GM23248 (cell line): Measurements from ENCODE around the gene HACL1.

ENCODE experiments used
- EZH2 ChIP-seq: fragments of 200-600 bp; sonication (generic); IDR thresholded peaks from 2 replicates; pipeline ENCODE4 v1.6.1; 2018; ENCODE audit warnings: antibody characterized with exemption, mild to moderate bottlenecking; ENCODE audit not compliant: insufficient read depth, poor library complexity, severe bottlenecking
- EZH2phosphoT487 ChIP-seq: fragments of 200-600 bp; sonication (generic); IDR thresholded peaks from 2 replicates; pipeline ENCODE4 v1.6.1; 2018; ENCODE audit warnings: antibody characterized with exemption, moderate library complexity, mild to moderate bottlenecking, low read depth; ENCODE audit not compliant: insufficient read depth

GRCh38 chr3:15649341-15649740 lies 48.0 kb upstream of the HACL1 start:
- no peak for TF ChIP-seq EZH2
- no peak for TF ChIP-seq EZH2phosphoT487
